Activated CD4-positive, alpha-beta memory T cell treated with anti-CD3 and anti-CD28 coated beads for 36 hours (primary cell): Measurements from ENCODE around the gene GREB1. TPM values are rescaled to one million over a fixed set of nuclear protein-coding genes. Genes with fewer than 3 reads are reported as not detected.

Source experiments
- microRNA-seq: library from miRNA; unstranded; fragments of <30 nt; microRNA quantifications from one replicate; pipeline ENCODE4 v1.2.0, GENCODE V29; 2022; ENCODE audit warnings: borderline number of aligned reads, borderline microRNAs expressed, borderline replicate concordance
- total RNA-seq, 2 experiments: library from RNA; stranded (reverse); gene quantifications; one replicate each; pipeline ENCODE4 v1.2.3, GENCODE V29; 2021

GREB1 gene
- total RNA-seq, 2 experiments from 2014 or later = 0.29 to 0.81 TPM

Small RNA genes within 50 kb of the gene (microRNA-seq; reads per million reads assigned to microRNA genes)
- gene MIR4429 = not detected

Other genes with a start within 250 kb of the GREB1 start
- gene ROCK2, start 189.4 kb upstream of the GREB1 start, total RNA-seq = 10 to 100 TPM; 16.6 to 19.2 TPM
- gene E2F6, start 67.9 kb upstream of the GREB1 start, total RNA-seq = 10 to 100 TPM in 1 of 2 experiments, 1 to 10 TPM in 1; 9.9 to 10.3 TPM
- not detected for gene NTSR2, start 136.2 kb downstream of the GREB1 start, total RNA-seq
- gene LPIN1, start 212.6 kb downstream of the GREB1 start, total RNA-seq = 10 to 100 TPM; 41.1 to 48.0 TPM